HT1080 (cell line): ENCODE results near the gene PPP2R2D. TPM values are rescaled to one million over a fixed set of nuclear protein-coding genes. Genes with fewer than 3 reads are reported as not detected.

ENCODE experiments used
- DNase-seq: peaks from one replicate; pipeline ENCODE4 v3.0.0-alpha.2; 2015; ENCODE audit warnings: low read depth
- total RNA-seq: library from RNA; depleted of rRNA; stranded (reverse); fragments of >200 nt; shearing (Covaris generic); gene quantifications from 2 replicates; pipeline ENCODE4 v1.2.3, GENCODE V29; 2014

PPP2R2D gene
- total RNA-seq, 1 experiment from 2014 or later = 30.1 TPM

DNA sequence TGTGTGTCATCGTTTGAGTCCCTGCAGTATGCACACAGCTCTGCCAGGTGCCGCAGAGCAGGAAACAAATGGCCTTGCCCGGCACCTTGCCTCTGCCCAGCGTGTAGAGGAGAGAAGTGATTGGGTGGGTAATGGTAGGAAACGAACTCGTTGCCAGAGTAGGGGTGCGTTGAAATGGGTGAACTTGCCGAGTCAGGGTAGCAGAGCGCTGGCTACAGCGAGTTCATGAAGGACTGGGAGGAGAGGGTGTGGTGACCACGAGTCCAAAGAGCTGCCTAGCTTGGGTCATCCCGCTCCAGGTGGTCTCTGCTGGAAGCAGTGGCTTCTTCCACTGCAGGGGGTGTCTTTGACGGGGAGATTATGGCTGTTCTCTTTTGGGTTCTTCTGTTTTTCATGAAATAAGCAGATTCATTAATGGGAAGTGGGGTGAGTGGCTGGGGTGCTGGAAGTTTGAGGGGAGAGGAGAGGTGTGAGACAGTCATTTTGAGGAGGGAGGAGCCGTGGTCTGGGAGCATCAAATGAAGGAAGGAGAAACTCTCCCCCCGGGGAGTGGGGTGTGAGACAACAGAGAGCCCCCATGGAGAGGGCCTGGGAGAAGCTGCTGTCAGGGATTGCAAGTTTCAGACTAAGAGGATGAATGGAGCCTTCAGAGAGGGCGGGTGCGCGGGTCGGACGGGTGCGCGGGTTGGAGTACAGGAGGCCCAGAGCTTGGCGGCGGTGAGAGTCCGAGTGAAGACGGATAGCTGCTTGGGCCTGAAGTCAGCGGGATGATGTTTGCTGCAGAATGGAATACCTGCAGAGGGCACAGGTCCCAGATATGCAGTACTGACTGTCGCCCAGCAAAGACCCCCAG, 26.2 kb downstream of the PPP2R2D start:
- no peak for DNase-seq

DNA sequence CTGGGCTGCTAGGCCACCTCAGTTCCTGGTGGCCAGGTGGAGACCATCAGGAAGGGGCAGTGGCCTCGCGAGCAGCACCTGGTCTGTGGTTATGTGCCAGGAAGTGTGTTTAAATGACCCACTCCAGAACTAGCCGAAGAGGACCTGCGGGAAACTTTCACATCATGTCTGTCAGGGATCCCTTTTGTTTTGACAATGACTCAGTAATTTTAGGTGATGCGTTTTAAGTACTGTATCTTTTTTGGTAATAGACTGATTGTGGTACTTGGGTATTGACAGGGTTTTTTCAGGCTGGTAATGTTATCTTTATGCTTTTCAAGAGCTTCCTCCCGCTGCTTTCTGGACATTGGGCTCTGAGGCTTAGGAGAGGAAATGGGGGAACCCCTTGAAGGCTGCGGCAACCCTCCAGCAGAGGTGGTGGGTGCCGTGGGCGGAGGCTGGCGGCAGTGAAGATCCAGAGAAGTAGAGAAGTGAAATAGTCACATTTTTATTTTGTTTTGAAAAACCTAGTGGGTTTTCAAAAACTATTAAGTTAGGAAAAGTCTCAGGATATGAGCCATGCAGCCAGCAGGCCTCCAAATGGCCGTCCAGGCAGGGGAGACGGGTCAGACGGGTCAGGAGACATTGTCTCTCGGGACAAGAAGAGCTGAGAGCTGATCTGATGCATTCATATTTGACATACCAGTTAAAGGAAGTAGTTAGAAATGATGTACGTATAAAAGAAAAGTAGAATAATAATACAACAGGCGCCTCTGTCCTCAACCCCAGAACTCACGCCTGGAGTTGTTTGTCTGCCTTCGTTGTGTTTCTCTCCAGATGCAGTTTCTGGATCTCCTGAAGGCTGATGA, 27.7 kb downstream of the PPP2R2D start:
- peak; percentile 28 for DNase-seq

DNA sequence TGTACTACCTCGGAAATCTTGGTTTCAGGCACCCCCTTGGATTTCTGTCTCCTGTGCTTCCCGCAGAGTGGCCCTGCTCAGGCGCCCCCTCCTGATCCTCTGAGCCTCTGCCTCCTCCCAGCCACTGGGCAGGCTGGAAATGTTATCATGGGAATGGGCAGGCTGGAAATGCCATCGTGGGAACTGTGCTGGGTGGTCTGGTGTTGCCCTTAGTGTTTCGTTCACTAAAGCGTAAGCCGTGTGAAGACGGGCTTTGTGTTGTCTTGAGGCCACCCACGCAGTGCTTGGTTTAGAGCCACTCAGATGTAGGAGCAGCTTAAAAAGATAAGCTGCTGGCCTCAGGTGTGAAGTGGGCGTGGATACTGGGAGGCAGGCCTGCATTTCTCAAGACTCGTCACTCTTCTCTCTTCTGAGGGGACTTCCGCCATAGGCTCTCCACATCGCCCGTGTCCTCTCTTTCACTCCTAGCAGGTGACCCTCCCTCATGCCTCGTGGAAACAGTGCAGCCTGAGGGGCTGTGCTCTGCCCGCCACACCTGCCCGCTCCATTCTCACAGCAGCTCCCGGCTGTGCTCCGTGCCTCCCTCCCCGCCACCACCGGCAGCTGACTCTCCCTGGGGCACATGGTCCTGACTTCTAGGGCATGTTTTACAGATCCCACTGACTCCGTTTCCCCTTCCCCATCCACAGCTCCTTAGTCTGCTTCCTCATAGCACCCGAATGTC, 28.5 kb downstream of the PPP2R2D start:
- DNase-seq = no peak

DNA sequence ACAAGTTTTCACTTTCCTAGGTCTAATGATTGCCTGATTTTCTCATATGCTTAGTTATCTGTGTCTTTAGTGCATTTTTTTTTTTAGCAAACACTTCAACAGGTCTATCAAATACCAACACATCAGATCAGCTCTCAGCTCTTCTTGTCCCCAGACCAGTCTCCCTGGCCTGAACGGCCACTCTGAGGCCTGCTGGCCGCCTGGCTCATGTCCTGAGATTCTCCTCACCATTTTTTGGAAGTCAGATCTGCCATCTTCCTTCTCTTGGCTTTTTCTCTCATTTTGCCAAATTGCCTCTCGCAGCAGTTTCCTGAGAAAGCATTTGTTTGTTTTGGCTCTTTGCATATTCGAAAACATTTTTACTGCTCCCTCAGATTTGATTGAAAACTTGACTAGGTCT, 29.3 kb downstream of the PPP2R2D start:
- no peak for DNase-seq

DNA sequence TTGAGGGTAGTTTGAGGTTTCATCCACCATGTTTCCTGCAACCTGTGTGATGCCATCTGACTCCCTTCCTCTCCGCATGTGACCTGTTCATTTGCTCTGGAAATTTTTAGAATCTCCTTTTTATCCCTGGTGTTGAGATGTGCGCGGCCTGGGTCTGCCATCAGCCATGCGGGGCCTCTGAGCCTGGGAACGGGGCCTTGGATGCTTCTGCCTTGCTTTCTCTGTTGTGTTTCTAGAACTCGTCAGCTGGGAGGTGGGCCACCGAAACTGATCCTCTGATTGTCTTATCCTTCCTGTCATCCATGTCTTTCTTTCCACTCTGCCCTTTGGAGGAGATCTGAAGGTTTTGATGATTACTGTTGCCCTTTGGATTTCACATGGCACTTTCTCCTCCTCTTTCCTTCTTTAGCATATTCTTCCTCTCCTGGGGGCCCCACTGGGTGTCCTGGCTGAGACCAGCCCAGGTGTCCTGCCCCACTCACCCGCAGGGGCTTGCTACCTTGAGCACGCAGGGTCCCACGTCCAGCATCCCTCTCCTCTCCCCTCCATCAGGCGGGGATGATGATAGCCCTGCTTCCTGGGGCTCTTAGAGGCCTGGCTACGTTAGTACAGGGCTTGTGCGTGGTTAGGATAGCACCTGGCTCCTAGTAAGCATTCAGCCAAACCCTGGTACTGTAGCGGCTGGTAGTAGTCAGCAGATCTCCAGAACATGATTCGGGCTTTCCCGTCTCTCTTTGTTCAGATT, 29.9 kb downstream of the PPP2R2D start:
- DNase-seq = no peak

DNA sequence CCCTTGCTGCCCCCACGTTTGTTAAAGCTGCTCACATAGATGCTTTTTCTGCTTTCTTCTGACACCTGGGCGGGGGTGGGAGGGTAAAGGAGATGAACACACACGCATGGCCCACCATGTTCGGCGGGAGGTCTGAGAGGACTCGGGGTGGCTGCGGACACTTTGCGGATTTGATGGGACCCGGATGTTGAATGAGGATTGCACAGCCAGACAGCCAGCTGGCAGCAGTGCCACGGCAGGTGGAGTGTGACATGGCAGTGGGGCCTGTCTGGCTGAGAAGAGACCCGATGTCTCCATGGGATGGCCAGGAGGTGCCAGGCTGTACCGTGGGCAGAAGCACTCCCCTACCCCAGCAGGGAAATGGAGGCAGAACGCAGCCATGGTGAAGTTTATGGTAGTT, 31.2 kb downstream of the PPP2R2D start:
- DNase-seq = no peak

DNA sequence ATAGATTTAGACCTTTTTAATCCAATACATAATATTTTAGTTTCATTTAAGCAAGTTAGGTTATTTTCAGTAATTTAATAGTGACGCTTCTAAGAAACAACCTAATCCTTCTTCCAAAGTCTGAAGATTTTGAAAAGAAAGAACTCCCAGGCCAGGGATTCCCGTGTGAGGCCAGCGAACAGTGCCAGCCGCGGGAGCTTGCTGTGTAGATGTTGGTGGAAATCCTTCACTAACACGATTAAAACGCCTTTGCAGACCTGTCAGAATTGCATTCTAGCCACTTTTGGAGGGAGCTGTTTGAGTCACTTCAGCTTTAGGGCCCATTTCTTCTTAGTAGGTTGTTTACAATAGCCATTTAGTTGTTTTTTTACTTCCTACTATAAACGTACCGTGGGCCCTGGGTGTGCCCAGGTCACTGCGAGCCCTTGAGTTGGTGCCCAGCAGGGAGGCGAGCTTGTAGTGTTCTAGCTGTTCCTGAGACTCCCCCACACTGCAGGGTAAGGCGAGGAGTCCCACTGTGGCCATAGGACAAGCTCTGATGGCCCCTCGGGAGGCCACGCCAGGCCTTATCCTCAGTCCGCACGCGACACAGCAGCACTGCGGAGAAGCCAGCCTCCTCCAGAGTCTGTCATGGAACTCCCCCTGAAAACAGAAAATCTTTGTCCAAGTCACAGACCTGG, 32.3 kb downstream of the PPP2R2D start:
- no peak for DNase-seq

DNA sequence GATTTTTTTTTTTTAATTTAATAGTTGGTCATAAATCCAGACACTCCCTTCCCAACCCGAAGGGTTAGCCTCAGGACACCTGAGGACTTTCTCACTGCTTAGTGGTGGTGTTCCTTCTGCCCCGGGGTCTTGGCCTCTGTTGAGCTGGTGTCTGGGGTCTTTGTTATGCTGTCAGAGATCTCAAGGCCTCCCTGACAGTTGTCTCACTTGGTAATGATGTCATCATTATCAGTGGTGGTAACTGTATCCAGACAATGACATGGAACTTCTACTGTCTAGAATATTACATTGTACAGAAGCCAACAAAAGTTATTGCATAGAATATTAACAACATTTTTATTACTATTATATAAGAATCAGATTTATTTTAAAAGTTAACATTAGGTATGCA, 32.9 kb downstream of the PPP2R2D start:
- no peak for DNase-seq

DNA sequence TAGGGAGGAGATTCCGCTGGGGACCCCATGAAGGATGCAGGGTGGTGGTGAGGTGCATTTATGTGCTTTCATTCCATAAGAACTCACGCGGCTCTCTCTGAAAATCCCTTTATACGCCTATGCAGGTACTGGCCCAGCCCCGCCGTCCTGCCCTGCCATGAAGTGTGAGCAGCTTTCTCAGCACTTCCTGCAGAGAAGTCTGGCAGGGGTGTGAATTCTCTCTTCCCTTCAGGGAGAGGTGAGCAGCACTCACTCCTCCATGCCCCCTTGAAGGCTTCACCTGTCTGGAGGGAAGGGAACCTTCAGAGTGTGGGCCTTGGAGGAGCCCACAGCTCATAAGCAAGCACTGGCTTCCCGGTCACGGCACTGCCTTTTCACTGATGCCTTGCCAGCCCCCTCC, 34.0 kb downstream of the PPP2R2D start:
- DNase-seq = no peak

DNA sequence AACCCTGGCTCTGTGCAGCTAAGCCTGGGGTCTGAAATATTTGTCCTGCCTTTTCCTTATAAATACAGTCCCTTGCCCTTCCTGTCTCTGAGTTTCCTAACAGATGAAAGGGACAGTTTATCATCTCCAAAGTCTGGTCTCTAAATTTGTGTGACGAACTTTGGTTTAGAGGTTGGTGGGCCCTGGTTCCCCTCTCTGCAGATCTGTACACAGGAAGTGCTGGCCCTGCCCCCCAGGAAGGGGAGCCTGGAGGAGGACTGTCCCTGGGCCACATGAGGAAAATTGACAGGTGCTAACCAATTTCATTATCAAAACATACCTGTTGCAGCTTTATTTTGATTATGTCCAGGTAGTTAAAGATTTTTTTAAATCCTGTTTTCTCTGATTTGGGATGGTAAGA, 34.5 kb downstream of the PPP2R2D start:
- DNase-seq = no peak

DNA sequence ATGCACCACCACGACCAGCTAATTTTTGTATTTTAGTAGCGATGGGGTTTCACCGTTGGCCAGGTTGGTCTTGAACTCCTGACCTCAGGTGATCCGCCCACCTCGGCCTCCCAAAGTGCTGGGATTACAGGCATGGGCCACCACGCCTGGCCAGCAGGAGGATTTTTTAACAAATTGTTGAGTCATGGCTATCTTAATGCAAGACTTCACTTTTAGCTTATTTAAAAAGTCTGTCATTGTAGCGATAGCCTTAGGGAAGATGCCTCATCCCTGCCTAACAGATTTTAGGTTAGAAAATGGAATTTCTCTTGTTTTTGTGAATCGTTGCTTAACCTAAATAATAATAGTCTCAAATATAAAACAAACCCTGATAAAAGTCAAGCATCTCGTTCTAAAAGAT, 35.5 kb downstream of the PPP2R2D start:
- DNase-seq = no peak

DNA sequence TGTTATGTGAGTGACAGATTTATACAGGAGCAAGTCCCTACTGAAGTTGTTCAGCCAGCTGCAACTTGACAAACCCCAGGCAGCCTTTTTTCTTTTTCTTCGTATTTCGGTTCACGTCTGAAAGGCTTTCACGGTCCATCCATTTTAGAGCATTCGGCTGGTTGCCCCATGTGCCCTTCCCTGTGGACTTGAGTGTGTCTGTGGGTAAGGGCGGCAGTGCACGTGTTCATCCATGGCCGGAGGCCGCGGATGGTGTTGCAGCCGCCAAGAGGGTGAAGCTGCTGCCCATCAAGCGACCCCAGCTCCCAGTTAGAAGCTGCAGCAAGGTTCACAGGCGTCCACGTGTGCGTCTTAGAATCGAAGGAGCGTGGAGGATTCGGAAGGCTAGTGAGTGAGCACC, 35.9 kb downstream of the PPP2R2D start:
- DNase-seq = no peak

DNA sequence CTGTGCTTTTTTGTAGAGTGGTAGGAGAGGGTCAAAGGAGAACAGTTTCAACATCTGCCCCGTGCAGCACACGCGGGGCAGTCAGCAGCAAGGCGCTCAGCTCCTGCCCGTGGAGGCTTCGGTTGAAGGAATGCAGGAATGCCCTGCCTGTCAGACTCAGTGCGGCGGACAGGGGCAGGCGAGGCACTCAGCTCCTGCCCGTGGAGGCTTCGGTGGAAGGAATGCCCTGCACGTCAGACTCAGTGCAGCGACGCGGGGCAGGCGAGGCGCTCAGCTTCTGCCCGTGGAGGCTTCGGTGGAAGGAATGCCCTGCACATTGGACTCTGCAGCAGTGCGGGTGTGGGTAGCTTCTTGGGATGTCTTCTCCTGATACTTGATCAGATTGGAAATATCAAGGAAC, 37.0 kb downstream of the PPP2R2D start:
- DNase-seq = no peak

DNA sequence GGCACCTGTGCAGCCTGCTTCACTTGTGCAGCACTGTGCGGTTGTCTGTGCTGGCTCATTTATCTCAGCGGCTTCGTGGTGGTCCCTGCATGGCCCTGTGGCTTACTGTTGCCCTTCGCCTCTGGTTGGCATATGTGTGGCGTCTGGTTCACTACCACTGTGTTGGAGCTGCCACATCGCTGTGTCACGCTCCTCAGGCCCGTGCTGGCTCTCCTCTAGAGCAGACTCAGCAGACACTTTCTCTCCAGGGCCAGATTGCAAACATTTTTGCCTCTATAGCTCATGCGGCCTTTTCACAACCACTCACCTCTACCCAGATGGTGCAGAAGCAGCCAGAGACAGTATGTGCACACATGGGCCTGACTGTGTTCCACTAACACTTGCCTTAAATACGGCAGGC, 37.9 kb downstream of the PPP2R2D start:
- DNase-seq = no peak

DNA sequence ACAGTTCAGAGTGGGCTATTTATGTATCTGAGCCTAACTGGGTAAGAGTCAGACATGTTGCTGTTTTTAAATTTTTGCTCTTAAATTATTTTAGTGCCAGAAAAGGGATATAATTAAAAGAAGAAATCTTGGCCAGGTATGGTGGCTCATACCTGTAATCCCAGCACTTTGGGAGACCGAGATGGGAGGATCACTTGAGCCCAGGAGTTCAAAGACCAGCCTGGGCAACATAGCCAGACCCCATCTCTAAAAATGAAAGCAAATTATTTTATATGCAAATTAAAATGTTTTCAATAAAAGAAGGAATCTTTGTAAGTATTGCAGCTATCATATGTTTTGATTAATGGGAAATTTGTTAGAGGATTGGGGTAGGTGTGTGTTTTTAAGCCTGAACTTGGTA, 41.6 kb downstream of the PPP2R2D start:
- DNase-seq = no peak

DNA sequence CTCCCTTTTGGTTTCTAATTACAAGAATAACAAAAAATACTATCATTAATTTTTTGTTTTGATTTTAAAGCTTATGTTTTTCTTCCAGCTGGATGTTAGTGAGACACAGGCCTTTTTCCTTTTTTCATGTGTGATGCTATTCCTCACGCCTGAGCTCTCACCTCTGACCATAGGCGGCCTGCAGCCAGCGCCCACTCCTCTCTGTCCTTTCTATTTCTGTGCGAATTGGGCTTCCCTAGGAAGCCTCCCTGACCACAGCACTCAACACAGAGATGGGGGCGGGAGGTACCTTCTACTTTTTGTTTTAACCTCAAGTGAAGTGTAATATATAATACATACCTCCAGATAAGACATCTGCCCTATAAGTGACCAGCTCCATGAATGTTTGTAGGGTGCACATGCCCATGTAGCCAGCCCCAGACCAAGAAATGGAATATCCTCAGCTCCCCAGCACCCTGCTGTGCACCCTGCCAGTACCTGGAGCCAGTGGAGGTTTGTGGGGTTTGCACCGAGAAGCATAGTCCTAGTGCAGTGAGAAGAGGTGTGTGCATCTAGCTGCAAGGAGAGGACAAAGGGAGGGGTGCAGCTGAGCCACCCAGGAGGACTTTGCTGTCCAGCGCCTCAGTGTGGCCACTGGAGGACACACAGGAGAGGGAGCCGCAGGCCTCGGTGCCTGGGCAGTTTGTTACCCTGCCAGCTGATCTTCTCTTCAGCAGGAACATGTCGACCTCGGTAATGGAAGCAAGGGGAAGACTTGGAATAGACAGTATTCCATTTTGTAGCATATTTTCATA, 42.4 kb downstream of the PPP2R2D start:
- DNase-seq = no peak

DNA sequence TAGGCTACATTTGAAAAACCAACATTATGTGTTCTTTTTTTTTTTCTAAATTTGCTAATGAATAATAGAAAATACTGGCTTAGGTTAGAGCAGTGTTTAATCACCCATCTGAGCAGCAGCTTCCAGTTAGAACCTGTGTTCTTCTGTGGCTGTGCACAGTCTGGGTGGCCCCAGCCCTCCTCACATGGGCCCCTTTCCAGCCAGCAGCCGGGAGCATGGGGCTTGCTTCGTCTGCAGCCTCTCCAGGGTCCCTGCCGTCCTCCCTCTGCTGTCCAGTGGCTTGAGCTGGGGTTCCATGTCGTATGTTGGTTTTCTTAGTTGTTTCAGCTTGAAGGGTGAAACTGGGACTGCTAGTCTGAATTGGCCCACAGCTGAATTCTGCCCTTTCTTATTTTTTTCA, 43.6 kb downstream of the PPP2R2D start:
- DNase-seq = no peak

DNA sequence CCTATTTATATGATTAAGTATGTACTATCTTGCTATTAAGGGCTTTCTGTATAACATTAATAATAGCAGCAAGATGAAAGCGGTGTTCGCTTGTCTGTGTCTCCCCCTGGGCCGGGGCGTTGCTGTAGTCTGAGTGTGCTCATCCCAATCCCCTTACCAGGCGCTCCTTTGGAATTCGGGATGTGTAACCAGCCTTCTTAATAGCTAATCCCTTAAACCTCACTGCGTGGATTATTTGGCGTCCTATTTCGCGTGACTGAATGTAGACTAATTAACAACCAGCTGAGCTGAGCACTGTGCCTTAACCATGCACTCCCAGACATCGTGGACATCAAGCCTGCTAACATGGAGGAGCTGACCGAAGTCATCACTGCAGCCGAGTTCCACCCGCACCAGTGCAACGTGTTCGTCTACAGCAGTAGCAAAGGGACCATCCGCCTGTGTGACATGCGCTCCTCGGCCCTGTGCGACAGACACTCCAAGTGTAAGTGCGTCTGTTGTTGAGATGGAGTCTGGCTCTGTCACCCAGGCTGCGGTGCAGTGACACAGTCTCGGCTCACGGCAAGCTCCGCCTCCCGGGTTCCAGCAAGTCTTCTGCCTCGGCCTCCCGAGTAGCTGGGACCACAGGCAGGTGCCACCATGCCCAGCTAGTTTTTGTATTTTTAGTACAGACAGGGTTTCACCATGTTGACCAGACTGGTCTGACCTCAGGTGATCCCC, 44.3 kb downstream of the PPP2R2D start:
- DNase-seq = no peak

DNA sequence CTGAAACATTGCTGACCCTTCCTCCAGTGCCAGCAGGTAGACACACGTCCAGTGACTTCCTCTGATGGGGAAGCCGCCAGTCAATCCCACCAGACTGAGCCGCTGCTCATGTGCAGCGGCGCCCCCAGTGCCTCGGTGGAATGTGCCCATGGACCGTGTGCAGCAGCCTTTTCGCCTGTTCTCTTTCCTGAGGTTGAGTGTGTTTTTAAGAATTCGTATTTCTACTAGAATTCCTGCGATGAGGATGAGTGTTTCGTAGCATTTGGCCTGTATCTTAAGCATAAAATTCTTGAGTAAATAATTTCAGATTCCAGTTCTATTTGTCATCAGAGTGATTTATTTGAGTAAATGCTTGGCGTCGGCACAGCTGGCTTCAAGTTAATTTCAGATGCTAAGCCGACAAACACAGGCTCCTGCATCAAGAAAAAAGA, 45.5 kb downstream of the PPP2R2D start:
- DNase-seq = peak; percentile 80
